Measurements from ENCODE around the gene ITPR2. TPM values are rescaled to one million over a fixed set of nuclear protein-coding genes. Genes with fewer than 3 reads are reported as not detected.

ITPR2 gene
- total and polyA plus RNA-seq, 2 of the 8 experiments (the other 6 are each of a cell fraction or from before 2014, with no cell fraction given) = 4.1 to 48.3 TPM

DNA sequence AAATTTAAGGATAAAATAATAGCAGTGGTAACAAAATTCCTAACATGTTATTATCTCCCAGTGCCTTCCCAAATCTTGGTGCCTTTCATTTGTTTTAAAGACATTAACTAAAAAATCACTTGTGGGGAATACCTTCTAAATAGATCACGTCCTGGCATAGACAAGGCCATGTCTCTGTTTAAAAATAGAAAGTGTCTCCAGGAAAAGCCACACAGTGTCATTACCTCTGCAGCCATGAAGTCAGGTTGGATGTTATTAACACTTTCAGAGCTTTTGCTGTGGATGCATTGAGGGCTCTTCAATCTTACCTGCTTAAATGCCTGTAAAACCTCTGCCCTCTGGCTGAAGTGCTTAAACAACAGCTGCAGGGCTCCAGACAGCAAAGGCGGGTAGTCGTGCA, 211.1 kb downstream of the ITPR2 start:
- Histone ChIP-seq H3K27me3 (replicated peaks in 1 of 4; ENCODE audit: control insufficient read depth in 3 of 4, extremely low read depth in 1 of 4, insufficient read depth in 3 of 4, low read length in 3 of 4) (no peaks in the 10 kb centered on the region), H3K4me3 (ENCODE audit: extremely low read depth in 1 of 4, insufficient read depth in 2 of 4, low read depth in 3 of 4, low read length in 4 of 4) (no peak overlapping the region), H2BK15ac (ENCODE audit: low read length) (no peak overlapping the region), H3K4me2 (ENCODE audit: insufficient read depth in 1 of 2, low read depth in 2 of 2, low read length in 2 of 2) (no peak overlapping the region), H3K36me3 (ENCODE audit: control insufficient read depth in 2 of 4, insufficient read depth in 4 of 4, low read length in 3 of 4) (peaks cover 2 to 21% (median 12%) of the 10 kb centered on the region in 4 experiments; a peak in 6 of 8 replicates), H2BK120ac (replicated peaks; ENCODE audit: low read depth, low read length) (no peak overlapping the region), H3K4me1 (replicated peaks in 1 of 4; ENCODE audit: control insufficient read depth in 3 of 4, insufficient read depth in 4 of 4, low read length in 3 of 4) (no peaks in the 10 kb centered on the region), H3K9me3 (ENCODE audit: insufficient read depth in 2 of 2, low read depth in 1 of 2, low read length in 1 of 2) (no peaks in the 10 kb centered on the region), H2BK20ac (ENCODE audit: low read length) (no peak overlapping the region), H3K79me1 (ENCODE audit: low read depth, low read length) (no peaks in the 10 kb centered on the region), H4K8ac (ENCODE audit: extremely low read depth, insufficient read depth, low read length) (no peak overlapping the region), H3K4ac (replicated peaks; ENCODE audit: insufficient read length, low read depth, low read length) (no peak overlapping the region), H3K23ac (ENCODE audit: insufficient read length) (no peak overlapping the region), H3K9ac (replicated peaks in 1 of 4; ENCODE audit: extremely low read depth in 1 of 4, low read depth in 3 of 4, low read length in 3 of 4) (no peak overlapping the region), H3K27ac (ENCODE audit: low read depth, low read length) (no peak overlapping the region), H3K56ac (replicated peaks; ENCODE audit: insufficient read length, low read depth, low read length) (no peak overlapping the region), H3K23me2 (ENCODE audit: low read depth, low read length) (no peaks in the 10 kb centered on the region; the same call in 1 of the 2 replicates), H3K79me2 (ENCODE audit: control insufficient read depth in 1 of 2, insufficient read depth in 2 of 2, low read length in 2 of 2) (no peaks in the 10 kb centered on the region), H2BK12ac (ENCODE audit: low read depth, low read length) (no peak overlapping the region), H2AK5ac (ENCODE audit: low read depth, low read length) (no peak overlapping the region), H4K20me1 (replicated peaks in 1 of 2; ENCODE audit: control insufficient read depth in 1 of 2, insufficient read depth in 2 of 2, low read length in 2 of 2) (no peaks in the 10 kb centered on the region), H2AFZ (ENCODE audit: low read length) (no peak overlapping the region), H2BK5ac (ENCODE audit: low read depth, low read length) (no peak overlapping the region), H3K18ac (ENCODE audit: extremely low read depth, low read length) (no peak overlapping the region), H3K14ac (ENCODE audit: insufficient read length) (no peak overlapping the region), H4K91ac (replicated peaks; ENCODE audit: insufficient read length, low read length) (no peak overlapping the region), H4K5ac (ENCODE audit: insufficient read length, low read depth, low read length) (no peak overlapping the region)
- TF ChIP-seq SP4 (IDR thresholded peaks at IDR 0.05; ENCODE audit: low read length) = no peak
- no peak for TF ChIP-seq BACH1 (IDR thresholded peaks at IDR 0.05; ENCODE audit: low read length)
- TF ChIP-seq, protein P1, sequence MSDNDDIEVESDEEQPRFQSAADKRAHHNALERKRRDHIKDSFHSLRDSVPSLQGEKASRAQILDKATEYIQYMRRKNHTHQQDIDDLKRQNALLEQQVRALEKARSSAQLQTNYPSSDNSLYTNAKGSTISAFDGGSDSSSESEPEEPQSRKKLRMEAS (IDR thresholded peaks at IDR 0.05) = no peak
- no peak for TF ChIP-seq HDAC2 (IDR thresholded peaks at IDR 0.05; ENCODE audit: borderline replicate concordance in 1 of 2, low read depth in 2 of 2, low read length in 2 of 2)
- TF ChIP-seq HDAC6 (IDR thresholded peaks at IDR 0.05; ENCODE audit: low read depth, low read length) = no peak
- TF ChIP-seq JUN (IDR thresholded peaks at IDR 0.05; ENCODE audit: low read depth, low read length) = no peak
- TF ChIP-seq CBX5 (IDR thresholded peaks at IDR 0.05; ENCODE audit: low read depth, low read length) = no peak
- no peak for TF ChIP-seq POU5F1 (IDR thresholded peaks at IDR 0.05; ENCODE audit: low read depth, low read length)
- TF ChIP-seq CBX8 (IDR thresholded peaks at IDR 0.05; ENCODE audit: borderline replicate concordance, low read depth, low read length) = no peak
- no peak for TF ChIP-seq RXRA (IDR thresholded peaks at IDR 0.05; ENCODE audit: insufficient read depth, low read depth, low read length)
- no peak for TF ChIP-seq POLR2A (IDR thresholded peaks at IDR 0.05; ENCODE audit: control extremely low read depth in 1 of 2, low read depth in 2 of 2, low read length in 2 of 2)
- no peak for TF ChIP-seq MAFK (IDR thresholded peaks at IDR 0.05; ENCODE audit: low read depth, low read length)
- TF ChIP-seq BRCA1 (IDR thresholded peaks at IDR 0.05; ENCODE audit: low read depth, low read length) = no peak
- TF ChIP-seq, protein P2, sequence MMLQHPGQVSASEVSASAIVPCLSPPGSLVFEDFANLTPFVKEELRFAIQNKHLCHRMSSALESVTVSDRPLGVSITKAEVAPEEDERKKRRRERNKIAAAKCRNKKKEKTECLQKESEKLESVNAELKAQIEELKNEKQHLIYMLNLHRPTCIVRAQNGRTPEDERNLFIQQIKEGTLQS (IDR thresholded peaks at IDR 0.05; ENCODE audit: insufficient read depth, low read depth, low read length) = no peak
- WGBS, 2 experiments (ENCODE audit: extremely low coverage in 1 of 2, insufficient coverage in 1 of 2, insufficient read length in 1 of 2, insufficient replicate concordance in 2 of 2, low coverage in 1 of 2, low lambda C conversion rate in 2 of 2, missing lambda C conversion rate in 1 of 2) = 88% methylated on average over 3 of the region's 3 CpGs; no CpG with 5 or more reads in 1 of the 2 experiments
- CTCF ChIA-PET (ENCODE audit: partially characterized antibody) = interaction anchor here (0.6 to 2.5 kb wide), 3 partner anchors 8 to 1028 kb away, joined by 3 to 13 read pairs (median 10); no protein-coding TSS in a partner anchor
- DNase-seq (ENCODE audit: low read depth in 1 of 2, low spot score in 2 of 2) = no peak
- POLR2A ChIA-PET (ENCODE audit: partially characterized antibody) = no interaction called here
- FAIRE-seq = no peak
